Measurements from ENCODE around the gene GDF11. TPM values are rescaled to one million over a fixed set of nuclear protein-coding genes. Genes with fewer than 3 reads are reported as not detected.

GDF11 gene
- total RNA-seq, 1 donor from 2014 or later, result 5.8 TPM

DNA sequence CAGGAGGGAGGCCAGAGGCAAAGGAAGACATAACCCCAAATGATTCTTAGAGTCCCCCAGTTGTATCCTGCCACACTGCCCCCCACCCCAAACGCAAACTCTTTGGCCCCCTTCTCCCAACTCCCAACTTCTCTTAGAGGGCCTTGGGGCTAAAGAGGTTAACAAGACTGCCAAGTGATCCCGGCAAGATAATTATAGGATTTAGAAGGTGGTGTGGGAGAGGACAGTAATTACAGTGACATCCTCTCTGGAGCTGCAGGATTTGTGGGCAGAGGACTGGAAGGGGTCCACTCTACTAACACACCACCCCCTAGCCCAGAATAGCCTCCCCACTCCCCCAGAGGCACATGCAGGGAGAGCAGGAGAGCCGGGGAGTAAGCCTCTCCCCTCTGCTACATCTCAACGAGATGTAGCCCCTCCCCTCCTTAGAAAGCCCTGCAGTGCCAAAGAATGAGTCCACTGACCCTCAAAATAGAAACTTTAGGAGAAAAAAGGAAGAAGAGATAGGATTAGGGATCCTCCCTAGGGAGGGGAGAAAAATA is 5.3 kb upstream of the GDF11 start:
- Histone ChIP-seq H3K4me1 (peaks cover 9% of the 10 kb centered on the region), H3K36me3 (no peaks in the 10 kb centered on the region), H3K4me3 (peak overlapping the region; percentile 58), H3K27me3 (no peaks in the 10 kb centered on the region), H3K27ac (peak overlapping the region; percentile 78), H3K9me3 (no peaks in the 10 kb centered on the region)
- DNase-seq, result no peak
- no peak for ATAC-seq
- intact Hi-C loops (cut with DNase I), result no loop called here
- TF ChIP-seq CTCF (IDR thresholded peaks at IDR 0.05), result no peak

GRCh38 chr12:55738123-55739024 is 4.5 kb upstream of the GDF11 start:
- no peaks in the 10 kb centered on the region for H3K9me3 ChIP-seq
- intact Hi-C loops (cut with DNase I), result no loop called here
- no peaks in the 10 kb centered on the region for H3K36me3 ChIP-seq
- peak; percentile 78 for ATAC-seq
- peak overlapping the region; percentile 78 for H3K27ac ChIP-seq
- peaks cover 9% of the 10 kb centered on the region for H3K4me1 ChIP-seq
- no peaks in the 10 kb centered on the region for H3K27me3 ChIP-seq
- DNase-seq, result peak; percentile 87
- H3K4me3 ChIP-seq, result peak overlapping the region; percentile 58
- TF ChIP-seq CTCF (IDR thresholded peaks at IDR 0.05), result peak; percentile 88

DNA sequence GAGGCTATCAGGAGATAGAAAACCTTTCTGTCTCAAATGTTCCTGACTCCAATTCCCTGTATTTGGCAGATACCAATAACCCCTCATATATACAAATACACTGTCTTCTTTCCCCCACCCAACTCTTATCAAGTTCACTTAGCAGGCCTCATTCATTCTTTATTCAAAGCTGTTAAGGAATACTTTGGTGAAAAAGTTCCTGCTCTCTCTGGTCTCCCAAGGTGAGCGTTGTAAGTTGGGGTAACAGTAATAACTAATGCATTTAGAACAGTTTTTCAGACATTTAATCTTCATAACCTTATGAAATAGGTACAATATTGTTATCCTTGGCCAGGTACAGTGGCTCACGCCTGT is 3.9 kb upstream of the GDF11 start:
- Histone ChIP-seq H3K36me3 (no peaks in the 10 kb centered on the region), H3K4me3 (peak overlapping the region; percentile 58), H3K4me1 (peaks cover 14% of the 10 kb centered on the region), H3K27ac (no peak overlapping the region), H3K9me3 (no peaks in the 10 kb centered on the region), H3K27me3 (no peaks in the 10 kb centered on the region)
- intact Hi-C loops (cut with DNase I), result no loop called here
- TF ChIP-seq CTCF (IDR thresholded peaks at IDR 0.05), result no peak
- ATAC-seq (no peak), DNase-seq (no peak)

GRCh38 chr12:55741931-55742680 is 816 bp upstream of the GDF11 start:
- Histone ChIP-seq H3K36me3 (no peaks in the 10 kb centered on the region), H3K27me3 (no peaks in the 10 kb centered on the region), H3K9me3 (no peaks in the 10 kb centered on the region), H3K27ac (no peak overlapping the region), H3K4me1 (peaks cover 18% of the 10 kb centered on the region), H3K4me3 (peak overlapping the region; percentile 36)
- intact Hi-C loops (cut with DNase I), result loop anchor here (10.0 kb wide), 1 partner anchor 53 kb away; no protein-coding TSS in a partner anchor
- ATAC-seq (no peak), DNase-seq (no peak)
- TF ChIP-seq CTCF (IDR thresholded peaks at IDR 0.05), result no peak

- ATAC-seq, result peak; percentile 69
- H3K27ac ChIP-seq, result peak overlapping the region; percentile 42
These were observed 751 bp downstream of the GDF11 start for GRCh38 chr12:55743406-55744339.

More at GRCh38 chr12:55743406-55744339, 751 bp downstream of the GDF11 start:
- peak overlapping the region; percentile 65 for H3K4me3 ChIP-seq
- no peaks in the 10 kb centered on the region for H3K9me3 ChIP-seq
- intact Hi-C loops (cut with DNase I), result loop anchor here (10.0 kb wide), 1 partner anchor 51 kb away; no protein-coding TSS in a partner anchor
- peaks cover 9% of the 10 kb centered on the region for H3K4me1 ChIP-seq
- TF ChIP-seq CTCF (IDR thresholded peaks at IDR 0.05), result peak; percentile 13
- DNase-seq, result peak; percentile 84
- H3K27me3 ChIP-seq, result no peaks in the 10 kb centered on the region
- no peaks in the 10 kb centered on the region for H3K36me3 ChIP-seq
